H1 (cell line): Measurements from ENCODE around the gene LDHB.

ENCODE experiments used
- CHD2 ChIP-seq: IDR thresholded peaks from 2 replicates; pipeline ENCODE4 v1.6.1; 2012; ENCODE audit warnings: low read length, improper control_type of control experiment
- CREB1 ChIP-seq: IDR thresholded peaks from 2 replicates; pipeline ENCODE4 v1.6.1; 2012; ENCODE audit warnings: inconsistent platforms
- POLR2A ChIP-seq, 2 experiments: IDR thresholded peaks; 1 replicate in 1 of 2; 2 replicates in 1 of 2; pipeline ENCODE4 v1.6.1; 2011; ENCODE audit warnings: low read depth in 2 of 2, low read length in 2 of 2, mild to moderate bottlenecking in 2 of 2; ENCODE audit errors: control extremely low read depth in 1 of 2
- TAF1 ChIP-seq: IDR thresholded peaks from 2 replicates; pipeline ENCODE4 v1.6.1; 2011; ENCODE audit warnings: mild to moderate bottlenecking, low read depth, low read length
- TF ChIP-seq, protein P1 (sequence below), 3 experiments: IDR thresholded peaks; 1 replicate in 2 of 3; 2 replicates in 1 of 3; pipeline versions ENCODE4 v1.5.1 to v1.6.1; 2011; ENCODE audit warnings: low read length in 3 of 3, mild to moderate bottlenecking in 3 of 3, inconsistent platforms in 2 of 3, low read depth in 1 of 3, moderate library complexity in 1 of 3; ENCODE audit not compliant: insufficient read depth in 1 of 3; ENCODE audit errors: control extremely low read depth in 1 of 3

DNA sequence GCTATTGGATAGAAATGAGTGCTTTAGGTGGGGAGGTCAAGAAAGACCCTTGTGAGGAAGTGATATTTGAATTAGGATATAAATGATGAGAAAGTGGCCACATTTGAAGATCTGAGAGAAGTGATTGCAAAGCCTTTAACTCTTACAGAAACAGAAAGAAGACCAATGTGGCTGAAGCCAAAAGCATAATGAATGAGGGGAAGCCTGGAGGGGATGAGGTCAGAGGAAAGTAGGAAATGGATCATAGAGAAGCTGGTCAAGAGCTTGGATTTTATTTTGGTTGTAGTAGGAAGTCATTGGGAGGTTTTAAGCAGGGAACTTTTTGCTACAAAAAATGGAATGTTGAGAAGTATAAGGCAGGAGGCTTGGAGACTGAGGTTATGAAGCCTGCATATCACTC, 49.4 kb downstream of the LDHB start:
- TF ChIP-seq TAF1 (no peak), CHD2 (no peak), POLR2A (IDR thresholded peaks at IDR 0.05; ENCODE audit: control extremely low read depth in 1 of 2, low read depth in 2 of 2, low read length in 2 of 2) (no peak), CREB1 (no peak)
- TF ChIP-seq, protein P1, sequence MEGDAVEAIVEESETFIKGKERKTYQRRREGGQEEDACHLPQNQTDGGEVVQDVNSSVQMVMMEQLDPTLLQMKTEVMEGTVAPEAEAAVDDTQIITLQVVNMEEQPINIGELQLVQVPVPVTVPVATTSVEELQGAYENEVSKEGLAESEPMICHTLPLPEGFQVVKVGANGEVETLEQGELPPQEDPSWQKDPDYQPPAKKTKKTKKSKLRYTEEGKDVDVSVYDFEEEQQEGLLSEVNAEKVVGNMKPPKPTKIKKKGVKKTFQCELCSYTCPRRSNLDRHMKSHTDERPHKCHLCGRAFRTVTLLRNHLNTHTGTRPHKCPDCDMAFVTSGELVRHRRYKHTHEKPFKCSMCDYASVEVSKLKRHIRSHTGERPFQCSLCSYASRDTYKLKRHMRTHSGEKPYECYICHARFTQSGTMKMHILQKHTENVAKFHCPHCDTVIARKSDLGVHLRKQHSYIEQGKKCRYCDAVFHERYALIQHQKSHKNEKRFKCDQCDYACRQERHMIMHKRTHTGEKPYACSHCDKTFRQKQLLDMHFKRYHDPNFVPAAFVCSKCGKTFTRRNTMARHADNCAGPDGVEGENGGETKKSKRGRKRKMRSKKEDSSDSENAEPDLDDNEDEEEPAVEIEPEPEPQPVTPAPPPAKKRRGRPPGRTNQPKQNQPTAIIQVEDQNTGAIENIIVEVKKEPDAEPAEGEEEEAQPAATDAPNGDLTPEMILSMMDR (IDR thresholded peaks at IDR 0.05; ENCODE audit: control extremely low read depth in 1 of 3, insufficient read depth in 1 of 3, low read depth in 1 of 3, low read length in 3 of 3): no peak
